Fibroblast of lung (primary cell): Measurements from ENCODE around the gene TRMT2A. TPM values are rescaled to one million over a fixed set of nuclear protein-coding genes. Genes with fewer than 3 reads are reported as not detected.

Experiments used
- DNase-seq, 2 donors: peaks; one replicate each; pipeline versions ENCODE4 v3.0.0 to v3.0.0-alpha.2; 2010; ENCODE audit warnings: low read depth in 2 of 2
- H2AFZ ChIP-seq: 2 replicates; pipeline ENCODE4 v1.5.1; 2012; ENCODE audit warnings: low read length, control low read depth, inconsistent platforms
- H3K27ac ChIP-seq: 2 replicates; pipeline ENCODE4 v1.5.1; 2011; ENCODE audit warnings: low read length, control low read depth; ENCODE audit not compliant: insufficient read depth
- H3K27me3 ChIP-seq: 2 replicates; pipeline ENCODE4 v1.5.1; 2011; ENCODE audit warnings: mild to moderate bottlenecking, low read length; ENCODE audit not compliant: control insufficient read depth, insufficient read depth
- H3K36me3 ChIP-seq: 2 replicates; pipeline ENCODE4 v1.5.1; 2011; ENCODE audit warnings: low read length; ENCODE audit not compliant: control insufficient read depth, insufficient read depth
- H3K4me1 ChIP-seq: 2 replicates; pipeline ENCODE4 v1.5.1; 2011; ENCODE audit warnings: low read length; ENCODE audit not compliant: control insufficient read depth, insufficient read depth; ENCODE audit errors: extremely low read depth
- H3K4me2 ChIP-seq: 2 replicates; pipeline ENCODE4 v1.5.1; 2011; ENCODE audit warnings: low read length, control low read depth; ENCODE audit not compliant: insufficient read depth; ENCODE audit errors: extremely low read depth
- H3K4me3 ChIP-seq, 4 experiments: fragments of 200-600 bp in 1 of 4; sonication (generic) in 1 of 4; replicated peaks in 1 of 4; 2 replicates each; pipeline ENCODE4 v1.5.1; 2011 to 2016; ENCODE audit warnings: low read length in 4 of 4, low read depth in 3 of 4, mild to moderate bottlenecking in 3 of 4, control low read depth in 2 of 4, inconsistent platforms in 1 of 4, mixed read lengths in 1 of 4; ENCODE audit not compliant: insufficient read depth in 1 of 4; ENCODE audit errors: control extremely low read depth in 1 of 4
- H3K79me2 ChIP-seq: 2 replicates; pipeline ENCODE4 v1.5.1; 2012; ENCODE audit warnings: mild to moderate bottlenecking, low read length, inconsistent platforms; ENCODE audit not compliant: control insufficient read depth, insufficient read depth
- H3K9ac ChIP-seq: 2 replicates; pipeline ENCODE4 v1.5.1; 2011; ENCODE audit warnings: mild to moderate bottlenecking, low read length, control low read depth; ENCODE audit not compliant: insufficient read depth
- H3K9me3 ChIP-seq: 2 replicates; pipeline ENCODE4 v1.5.1; 2012; ENCODE audit warnings: low read depth, low read length; ENCODE audit not compliant: control insufficient read depth, insufficient read depth
- H4K20me1 ChIP-seq: 2 replicates; pipeline ENCODE4 v1.5.1; 2011; ENCODE audit warnings: low read length; ENCODE audit not compliant: control insufficient read depth, insufficient read depth; ENCODE audit errors: extremely low read depth
- EZH2 ChIP-seq: IDR thresholded peaks from 2 replicates; pipeline ENCODE4 v1.5.1; 2012; ENCODE audit warnings: low read length, control low read depth, mild to moderate bottlenecking; ENCODE audit errors: missing control alignments
- polyA plus RNA-seq, 2 donors: library from polyadenylated mRNA; depleted of rRNA in 1 of 2; stranded (reverse) in 1 of 2; unstranded in 1 of 2; fragments of >200 nt; gene quantifications; 2 replicates each; pipeline ENCODE4 v1.2.1, GENCODE V29; 2011 to 2012; ENCODE audit warnings: missing spikeins in 1 of 2
- total RNA-seq: library from RNA; depleted of rRNA; stranded (reverse); fragments of >200 nt; gene quantifications from 2 replicates; pipeline ENCODE4 v1.2.1, GENCODE V29; 2014
- TF ChIP-seq, protein P1 (sequence below), 2 donors: IDR thresholded peaks in 1 of 2; conservative IDR thresholded peaks in 1 of 2; 1 replicate in 1 of 2; 2 replicates in 1 of 2; pipeline ENCODE4 v1.5.1; 2011 to 2012; ENCODE audit warnings: low read length in 2 of 2, control low read depth in 1 of 2, inconsistent platforms in 1 of 2, low read depth in 1 of 2, mild to moderate bottlenecking in 1 of 2

Gene TRMT2A
- total and polyA plus RNA-seq, 2 donors (not counting 1 experiment from before 2014, with no cell fraction given) = 13.5 to 52.2 TPM

DNA sequence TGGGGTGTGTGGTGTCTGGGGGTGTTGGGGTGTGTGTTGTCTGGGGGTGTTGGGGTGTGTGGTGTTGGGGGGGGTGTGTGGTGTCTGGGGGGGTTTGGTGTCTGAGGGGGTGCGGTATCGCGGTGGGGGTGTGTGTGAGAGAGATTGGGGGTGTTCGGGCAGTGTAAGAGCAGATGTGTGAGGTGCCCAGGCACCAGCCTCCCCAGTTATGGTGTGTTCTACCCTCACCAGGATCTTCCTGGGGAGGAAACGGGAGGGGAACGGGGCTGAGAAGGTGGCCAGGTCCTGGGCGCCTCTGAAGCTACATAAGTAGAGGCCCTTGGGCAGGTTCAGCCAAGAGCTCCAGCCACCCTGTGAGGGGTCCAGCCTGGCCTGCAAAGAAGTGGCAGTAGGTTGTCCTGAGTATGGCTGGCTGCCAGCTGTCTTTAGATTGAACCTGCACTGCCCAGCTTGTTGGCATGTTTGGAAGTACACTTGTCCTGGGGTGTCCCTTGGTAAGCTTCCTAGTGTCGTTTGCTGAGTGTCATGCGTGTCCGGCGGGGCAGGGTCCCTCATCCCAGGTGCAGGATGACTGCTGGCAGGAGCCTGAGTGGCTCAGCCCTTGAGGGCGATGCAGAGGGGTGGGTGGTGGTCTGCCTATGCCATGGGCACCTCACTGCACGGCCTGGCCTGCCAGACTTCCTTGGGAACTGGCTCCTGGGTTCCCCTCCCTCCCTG lies 6.5 kb upstream of the TRMT2A start:
- Histone ChIP-seq H3K4me2 (no peak overlapping the region), H3K9me3 (no peaks in the 10 kb centered on the region), H3K36me3 (peaks cover 35% of the 10 kb centered on the region), H3K9ac (no peak overlapping the region), H4K20me1 (no peaks in the 10 kb centered on the region), H3K27ac (no peak overlapping the region), H3K79me2 (peaks cover 49% of the 10 kb centered on the region), H3K4me1 (peaks cover 6% of the 10 kb centered on the region), H3K27me3 (no peaks in the 10 kb centered on the region), H3K4me3 (no peak overlapping the region), H2AFZ (no peak overlapping the region)
- no peak for DNase-seq
- TF ChIP-seq, protein P1, sequence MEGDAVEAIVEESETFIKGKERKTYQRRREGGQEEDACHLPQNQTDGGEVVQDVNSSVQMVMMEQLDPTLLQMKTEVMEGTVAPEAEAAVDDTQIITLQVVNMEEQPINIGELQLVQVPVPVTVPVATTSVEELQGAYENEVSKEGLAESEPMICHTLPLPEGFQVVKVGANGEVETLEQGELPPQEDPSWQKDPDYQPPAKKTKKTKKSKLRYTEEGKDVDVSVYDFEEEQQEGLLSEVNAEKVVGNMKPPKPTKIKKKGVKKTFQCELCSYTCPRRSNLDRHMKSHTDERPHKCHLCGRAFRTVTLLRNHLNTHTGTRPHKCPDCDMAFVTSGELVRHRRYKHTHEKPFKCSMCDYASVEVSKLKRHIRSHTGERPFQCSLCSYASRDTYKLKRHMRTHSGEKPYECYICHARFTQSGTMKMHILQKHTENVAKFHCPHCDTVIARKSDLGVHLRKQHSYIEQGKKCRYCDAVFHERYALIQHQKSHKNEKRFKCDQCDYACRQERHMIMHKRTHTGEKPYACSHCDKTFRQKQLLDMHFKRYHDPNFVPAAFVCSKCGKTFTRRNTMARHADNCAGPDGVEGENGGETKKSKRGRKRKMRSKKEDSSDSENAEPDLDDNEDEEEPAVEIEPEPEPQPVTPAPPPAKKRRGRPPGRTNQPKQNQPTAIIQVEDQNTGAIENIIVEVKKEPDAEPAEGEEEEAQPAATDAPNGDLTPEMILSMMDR (conservative IDR thresholded peaks at IDR 0.05 in 1 of 2, IDR thresholded peaks at IDR 0.05 in 1 of 2; ENCODE audit: low read depth in 1 of 2, low read length in 2 of 2) = no peak
- TF ChIP-seq EZH2 = no peak

DNA sequence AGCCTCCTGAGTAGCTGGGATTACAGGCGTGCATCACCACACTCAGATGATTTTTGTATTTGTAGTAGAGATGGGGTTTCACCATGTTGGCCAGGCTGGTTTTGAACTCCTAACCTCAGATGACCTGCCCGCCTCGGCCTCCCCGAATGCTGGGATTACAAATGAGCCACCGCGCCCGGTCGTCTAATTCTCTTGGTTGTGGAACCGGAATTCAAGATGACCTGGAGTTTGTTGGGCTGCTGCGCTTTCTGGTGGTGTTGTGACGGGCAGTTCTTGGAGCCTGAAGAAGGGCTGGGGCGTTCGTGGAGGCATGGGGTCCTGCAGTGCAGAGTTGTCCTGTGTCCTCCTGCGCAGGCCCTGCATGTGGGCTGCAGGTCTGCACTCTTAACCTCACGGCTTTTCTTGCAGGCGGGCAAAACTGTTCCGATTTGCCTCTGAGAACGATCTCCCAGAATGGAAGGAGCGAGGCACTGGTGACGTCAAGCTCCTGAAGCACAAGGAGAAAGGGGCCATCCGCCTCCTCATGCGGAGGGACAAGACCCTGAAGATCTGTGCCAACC lies 4.9 kb upstream of the TRMT2A start:
- Histone ChIP-seq H3K27me3 (no peaks in the 10 kb centered on the region), H3K36me3 (peaks cover 31% of the 10 kb centered on the region), H3K27ac (no peak overlapping the region), H3K4me1 (peaks cover 6% of the 10 kb centered on the region), H3K4me2 (no peak overlapping the region), H3K9me3 (no peaks in the 10 kb centered on the region), H3K4me3 (no peak overlapping the region), H4K20me1 (no peaks in the 10 kb centered on the region), H2AFZ (no peak overlapping the region), H3K9ac (no peak overlapping the region), H3K79me2 (peaks cover 59% of the 10 kb centered on the region)
- TF ChIP-seq, protein P1 (conservative IDR thresholded peaks at IDR 0.05 in 1 of 2, IDR thresholded peaks at IDR 0.05 in 1 of 2; ENCODE audit: low read depth in 1 of 2, low read length in 2 of 2) = no peak
- TF ChIP-seq EZH2 = no peak
- no peak for DNase-seq

- DNase-seq = no peak
- Histone ChIP-seq H3K4me1 (peaks cover 9% of the 10 kb centered on the region), H3K9me3 (no peaks in the 10 kb centered on the region), H3K79me2 (peaks cover 76% of the 10 kb centered on the region), H3K36me3 (peaks cover 38% of the 10 kb centered on the region), H2AFZ (no peak overlapping the region), H4K20me1 (no peaks in the 10 kb centered on the region), H3K27me3 (no peaks in the 10 kb centered on the region), H3K27ac (peak overlapping the region; percentile 50), H3K4me3 (peak overlapping the region; percentile 65 to 94 (median 78)), H3K4me2 (peak overlapping the region; percentile 94), H3K9ac (peak overlapping the region; percentile 73)
- no peak for TF ChIP-seq EZH2
- TF ChIP-seq, protein P1 (conservative IDR thresholded peaks at IDR 0.05 in 1 of 2, IDR thresholded peaks at IDR 0.05 in 1 of 2; ENCODE audit: low read depth in 1 of 2, low read length in 2 of 2) = no peak
Observed at GRCh38 chr22:20118300-20119020, 1.4 kb upstream of the TRMT2A start.
